Kasumi-1 (cell line): ENCODE measurements around the gene HS6ST2.

ENCODE experiments used
- DNase-seq, 2 experiments: peaks; one replicate each; lab custom pipeline; 2025; lab: John Stamatoyannopoulos, UW

HS6ST2 gene

GRCh38 chrX:132740316-132741123 lies 217.9 kb downstream of the HS6ST2 start:
- peak in 1 of 2 experiments; percentile 0 for DNase-seq

DNA sequence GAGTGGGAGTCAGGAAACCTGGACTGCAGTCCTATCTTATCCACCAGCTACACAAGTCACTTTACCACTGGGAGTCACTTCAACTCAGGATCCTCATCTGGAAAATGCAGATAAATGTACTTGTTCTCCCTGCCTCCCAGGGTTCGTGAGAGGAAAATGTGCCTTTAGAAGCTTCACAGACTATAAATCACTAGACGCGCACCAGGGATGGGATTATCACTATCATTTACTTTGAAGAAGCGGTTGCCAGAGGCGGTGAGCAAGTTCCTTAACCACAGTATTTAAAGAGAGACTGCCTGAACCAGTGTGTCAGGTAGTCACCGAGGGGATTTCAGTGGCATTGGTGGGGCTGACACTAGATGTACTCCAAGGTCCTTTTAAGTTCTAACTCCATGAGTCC lies 219.5 kb downstream of the HS6ST2 start:
- DNase-seq: no peak

GRCh38 chrX:132737743-132738142 lies 220.7 kb downstream of the HS6ST2 start:
- DNase-seq: peak; percentile 20 to 40

DNA sequence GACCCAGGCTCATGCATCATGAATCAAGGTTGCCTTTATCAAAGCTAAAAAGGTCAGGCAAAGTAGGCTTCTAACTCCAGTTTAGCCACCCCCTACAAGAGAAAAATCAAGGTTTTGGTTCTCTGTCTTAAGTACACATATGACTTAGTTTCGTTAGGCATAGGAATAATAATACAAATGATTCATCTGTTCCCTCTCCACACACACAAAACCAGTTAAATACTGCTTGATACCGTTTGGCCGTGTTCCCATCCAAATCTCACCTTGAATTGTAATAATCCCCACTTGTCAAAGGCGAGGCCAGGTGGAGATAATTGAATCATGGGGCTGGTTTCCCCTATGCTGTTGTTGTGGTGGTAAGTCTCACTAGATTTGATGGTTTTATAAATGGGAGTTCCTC lies 226.2 kb downstream of the HS6ST2 start:
- no peak for DNase-seq

DNA sequence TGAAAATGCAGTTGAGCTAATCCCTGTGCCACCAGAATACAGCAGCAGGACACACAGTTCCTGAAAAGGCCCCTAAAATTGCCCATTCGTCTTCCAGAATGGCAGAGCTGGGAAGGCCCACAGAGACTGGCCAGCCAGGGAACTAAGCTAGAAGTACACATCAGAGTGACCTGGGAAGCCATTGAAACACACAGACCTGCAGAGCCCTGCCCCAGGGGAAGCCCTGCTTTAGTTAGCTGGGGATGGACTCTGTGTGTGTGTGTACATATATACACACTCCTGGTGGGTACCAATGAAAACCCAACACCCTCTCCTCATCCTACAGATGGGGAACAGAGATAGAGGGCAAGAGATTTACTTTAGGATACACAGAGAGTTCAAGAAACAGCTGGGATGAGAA lies 227.7 kb downstream of the HS6ST2 start:
- DNase-seq: no peak

GRCh38 chrX:132730266-132730665 lies 228.2 kb downstream of the HS6ST2 start:
- no peak for DNase-seq

- no peak for DNase-seq
Observed at GRCh38 chrX:132728296-132728695, 230.1 kb downstream of the HS6ST2 start.

- DNase-seq: no peak
Observed at GRCh38 chrX:132718431-132718958, 239.9 kb downstream of the HS6ST2 start.

- no peak for DNase-seq
Observed at GRCh38 chrX:132716006-132716405, 242.4 kb downstream of the HS6ST2 start.

DNA sequence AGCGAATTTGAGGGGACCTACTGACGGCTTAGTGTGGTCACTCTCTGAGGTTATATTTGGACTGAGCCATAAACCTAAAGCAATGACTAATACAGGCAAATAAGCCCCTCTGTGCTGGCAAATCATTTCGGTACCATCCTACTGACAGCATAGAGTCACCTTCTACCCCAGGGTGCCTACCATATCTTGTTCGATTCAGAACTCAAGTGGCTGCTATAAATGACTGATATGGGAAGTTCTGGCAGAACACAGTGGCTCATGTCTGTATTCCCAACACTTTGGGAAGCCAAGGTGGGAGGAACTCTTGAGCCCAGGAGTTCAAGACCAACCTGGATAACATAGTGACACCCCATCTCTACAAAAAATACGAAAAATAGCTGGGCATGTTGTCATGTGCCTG lies 243.5 kb downstream of the HS6ST2 start:
- no peak for DNase-seq

DNA sequence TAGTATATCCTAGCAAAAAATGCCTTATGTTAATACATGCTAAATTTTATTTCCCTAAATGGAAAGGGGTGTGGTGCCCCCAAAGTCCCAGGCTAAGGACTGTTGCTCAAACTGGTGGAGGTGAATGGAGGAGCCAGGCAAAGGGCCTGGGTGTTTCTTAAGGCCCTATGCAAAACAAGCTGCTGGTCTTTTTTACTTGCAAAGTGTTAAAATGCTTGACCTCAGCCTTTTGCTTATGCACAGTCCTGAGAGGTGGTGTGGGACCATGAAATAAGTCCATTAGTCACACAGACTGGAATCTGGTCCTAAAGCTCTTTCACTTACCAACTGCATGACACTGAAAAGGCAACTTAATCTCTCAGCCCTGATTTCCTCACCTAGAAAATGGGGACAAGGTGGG lies 246.1 kb downstream of the HS6ST2 start:
- no peak for DNase-seq

GRCh38 chrX:132710656-132711155 lies 247.7 kb downstream of the HS6ST2 start:
- DNase-seq: no peak

- DNase-seq: no peak
Observed at GRCh38 chrX:132708529-132708928, 249.9 kb downstream of the HS6ST2 start.

DNA sequence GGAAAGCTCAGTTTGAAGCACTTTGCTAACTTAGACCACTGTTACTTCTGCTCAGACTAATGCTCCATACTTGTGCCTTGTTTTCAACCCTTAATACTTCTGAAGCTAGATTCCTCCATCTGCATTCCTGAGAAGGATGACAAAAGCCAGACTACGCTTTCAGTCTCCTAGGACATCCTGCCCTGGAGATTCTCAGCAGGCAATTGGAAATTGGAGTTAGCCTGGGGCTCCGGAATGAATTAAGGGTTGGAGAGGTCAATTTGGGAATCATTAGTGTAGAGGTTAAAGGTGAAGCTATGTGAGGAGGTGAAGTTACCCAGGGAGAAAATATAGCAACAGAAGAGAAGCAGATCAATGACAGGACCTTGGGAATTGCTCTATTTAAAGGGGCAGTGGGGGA lies 253.7 kb downstream of the HS6ST2 start:
- DNase-seq: no peak

- DNase-seq: no peak
Observed at GRCh38 chrX:132694382-132694781, 264.0 kb downstream of the HS6ST2 start.

DNA sequence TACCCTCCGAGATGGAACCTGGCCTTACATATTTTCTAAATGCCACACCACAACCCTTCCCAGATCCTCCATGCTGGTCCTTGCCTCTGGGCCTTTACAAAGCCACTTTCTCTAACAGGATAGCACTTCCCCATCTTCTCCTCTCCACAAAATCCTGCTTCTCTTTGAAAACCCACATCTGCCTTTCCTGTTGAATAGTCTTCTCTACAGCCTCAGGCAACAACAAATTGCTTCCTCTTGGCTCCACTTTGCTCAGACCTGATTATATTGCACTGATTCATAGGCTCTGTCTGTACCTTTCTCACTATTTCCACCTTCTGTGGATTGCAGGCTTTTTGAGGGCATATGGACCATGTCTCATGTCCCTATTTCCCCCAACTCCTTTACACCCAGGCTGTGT lies 265.9 kb downstream of the HS6ST2 start:
- DNase-seq: no peak

DNA sequence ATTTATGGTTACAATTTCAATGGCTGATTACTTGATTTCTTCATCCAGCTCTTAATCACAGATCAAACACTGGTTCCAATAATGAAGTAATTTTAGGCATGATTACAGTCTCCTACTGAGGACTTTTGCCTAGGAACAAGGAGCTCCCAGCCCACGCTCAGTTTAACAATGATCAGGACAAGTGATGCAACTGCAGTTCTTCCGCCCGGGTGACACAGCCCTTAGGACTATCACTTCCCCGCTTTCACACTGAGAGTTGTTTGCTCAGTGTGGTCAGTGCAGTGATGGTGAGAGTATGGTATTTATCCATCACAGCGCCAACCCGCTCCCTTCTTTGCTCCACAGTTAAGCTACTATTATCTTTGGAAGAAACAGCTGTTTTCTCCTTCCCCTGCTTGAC lies 266.4 kb downstream of the HS6ST2 start:
- DNase-seq: no peak

GRCh38 chrX:132689612-132690563 lies 268.5 kb downstream of the HS6ST2 start:
- DNase-seq: no peak

DNA sequence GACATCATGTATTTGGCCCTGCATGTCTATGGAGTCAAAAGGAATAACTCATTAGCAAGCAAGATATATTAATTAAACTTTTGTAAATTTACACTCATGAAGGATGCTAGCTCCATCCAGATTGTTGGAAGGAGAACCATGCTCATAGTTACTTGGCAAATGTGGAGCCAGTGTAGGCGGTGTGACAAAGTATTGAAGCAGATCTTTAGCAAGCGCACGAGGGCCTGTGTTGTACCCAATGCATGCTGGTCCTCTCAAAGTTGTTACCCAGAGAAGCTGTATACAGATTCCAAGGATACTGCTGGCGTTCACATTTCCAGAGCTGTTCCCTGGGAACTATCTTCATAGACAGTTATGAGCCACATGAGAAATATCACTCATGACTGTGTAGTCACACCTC lies 273.2 kb downstream of the HS6ST2 start:
- no peak for DNase-seq

DNA sequence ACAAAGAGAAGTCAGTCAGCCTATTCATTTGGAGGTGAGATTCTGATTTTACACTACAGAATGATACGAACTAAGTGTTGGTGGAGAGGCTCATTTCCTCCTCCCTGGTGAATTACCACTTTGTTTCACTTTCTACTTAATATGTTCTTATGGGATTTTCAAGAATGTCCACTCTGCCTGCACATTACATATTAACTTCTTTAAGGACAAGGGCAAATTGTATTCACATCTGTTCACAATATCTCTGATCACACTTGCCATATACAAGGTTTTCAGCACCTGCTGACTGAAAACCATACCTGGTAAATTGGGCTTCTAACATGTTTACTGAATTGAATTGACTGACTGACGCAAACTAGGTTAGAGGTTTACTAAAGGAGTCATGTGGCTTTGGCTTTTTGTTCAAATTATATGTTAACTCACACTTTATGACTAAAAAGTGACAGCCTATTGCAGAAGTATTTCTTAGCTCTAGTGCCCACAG lies 281.2 kb downstream of the HS6ST2 start:
- DNase-seq: no peak

DNA sequence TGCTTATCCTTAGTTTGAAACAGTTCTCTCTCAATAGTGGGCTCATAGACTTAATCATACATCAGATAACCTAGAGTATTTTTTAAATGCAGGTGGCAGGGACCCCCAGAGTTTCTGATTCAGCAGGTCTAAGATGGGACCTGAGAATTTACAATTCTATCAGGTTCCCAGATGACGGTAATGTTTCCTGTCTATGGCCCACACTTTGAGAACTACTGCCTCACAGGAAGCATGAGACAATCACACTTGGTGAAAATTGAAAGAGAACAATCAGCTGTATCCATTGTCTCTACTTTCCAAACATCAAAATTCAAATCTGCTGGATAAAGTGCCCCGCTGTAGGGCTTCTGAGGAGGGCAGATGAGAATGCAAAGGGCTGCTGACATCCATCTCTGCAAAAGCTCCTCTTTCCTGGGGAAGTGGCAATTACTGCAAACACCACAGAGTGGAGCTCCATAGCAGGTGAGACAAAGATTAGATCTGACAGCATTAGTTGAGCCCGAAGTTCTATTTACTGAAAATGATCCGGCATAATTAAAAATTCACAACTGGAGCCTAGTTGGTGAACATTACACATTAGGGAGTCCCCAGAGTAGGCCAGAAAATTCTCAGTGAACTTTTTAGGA lies 281.8 kb downstream of the HS6ST2 start:
- DNase-seq: peak in 1 of 2 experiments; percentile 2

DNA sequence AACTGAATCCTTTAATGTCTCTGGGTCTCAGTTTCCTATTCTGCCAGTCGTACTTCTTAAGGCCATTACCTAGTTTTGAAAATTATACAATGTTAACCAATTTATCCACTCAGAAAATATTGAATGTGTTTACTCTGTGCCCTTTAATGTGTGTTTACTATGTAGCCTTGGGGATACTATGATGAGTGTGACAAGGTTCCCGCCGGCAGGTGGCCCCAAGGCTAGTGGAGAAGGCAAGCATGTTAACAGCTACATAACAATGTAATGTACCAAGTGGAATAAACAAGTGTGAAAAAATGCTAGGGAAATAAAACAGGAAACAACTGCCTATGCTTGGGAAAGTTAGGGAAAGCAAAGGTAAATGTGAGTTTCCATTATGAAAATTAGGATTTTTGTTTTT lies 282.3 kb downstream of the HS6ST2 start:
- no peak for DNase-seq
